Esophagus muscularis mucosa (tissue), 4 donors: ENCODE data around the gene MRTFB. TPM values are rescaled to one million over a fixed set of nuclear protein-coding genes. Genes with fewer than 3 reads are reported as not detected.

Experiments used
- DNase-seq: peaks from one replicate; pipeline ENCODE4 v3.0.0-alpha.2; 2017; ENCODE audit errors: extremely low spot score
- H3K27ac ChIP-seq, 4 donors: fragments of 200-600 bp; sonication (generic); replicated peaks in 1 of 4; 1 replicate in 3 of 4; 2 replicates in 1 of 4; pipeline ENCODE4 v1.5.1; 2016 to 2019; ENCODE audit warnings: mild to moderate bottlenecking in 1 of 4
- H3K27me3 ChIP-seq, 4 donors: fragments of 200-600 bp; sonication (generic); one replicate each; pipeline versions ENCODE4 v1.5.1 to v1.6.0; 2016 to 2019
- H3K36me3 ChIP-seq, 4 donors: fragments of 200-600 bp; sonication (generic); one replicate each; pipeline ENCODE4 v1.5.1; 2016 to 2019
- H3K4me1 ChIP-seq, 4 donors: fragments of 200-600 bp; sonication (generic); one replicate each; pipeline ENCODE4 v1.5.1; 2016 to 2019
- H3K4me3 ChIP-seq, 4 donors: fragments of 200-600 bp; sonication (generic); 1 replicate in 2 of 4; 2 replicates in 2 of 4; pipeline ENCODE4 v1.5.1; 2016 to 2019; ENCODE audit warnings: mild to moderate bottlenecking in 4 of 4, moderate library complexity in 1 of 4
- H3K9me3 ChIP-seq, 4 donors: fragments of 200-600 bp; sonication (generic); 1 replicate in 3 of 4; 2 replicates in 1 of 4; pipeline ENCODE4 v1.5.1; 2016 to 2019
- CTCF ChIP-seq, 3 experiments: fragments of 200-600 bp in 2 of 3; fragments of 450-650 bp in 1 of 3; sonication (generic) in 2 of 3; IDR thresholded peaks; one replicate each; pipeline ENCODE4 v1.5.1; 2017 to 2019; ENCODE audit warnings: antibody characterized with exemption in 3 of 3, mild to moderate bottlenecking in 2 of 3, moderate library complexity in 1 of 3
- EP300 ChIP-seq: sonication (generic); formaldehyde crosslinking; IDR thresholded peaks from one replicate; pipeline ENCODE4 v1.6.1; 2017; ENCODE audit warnings: antibody characterized with exemption
- POLR2A ChIP-seq: fragments of 450-650 bp; IDR thresholded peaks from one replicate; pipeline ENCODE4 v1.6.1; 2017; ENCODE audit warnings: antibody characterized with exemption, moderate library complexity, mild to moderate bottlenecking, low read depth
- POLR2AphosphoS5 ChIP-seq, 2 donors: sonication (generic); formaldehyde crosslinking; IDR thresholded peaks; one replicate each; pipeline ENCODE4 v1.6.1; 2017; ENCODE audit warnings: antibody characterized with exemption in 2 of 2
- WGBS: methylation state at CpG from one replicate; pipeline ENCODE4 v1.1.5; 2018; 5-methylcytosine and 5-hydroxymethylcytosine counted together
- intact Hi-C: fragments of 100-400 bp; cut with DNase I; formaldehyde crosslinking; loops from one replicate; pipeline ENCODE4 v1.15.1; 2023
- total RNA-seq, 4 donors: library from RNA; depleted of rRNA; stranded (reverse); fragments of >200 nt; gene quantifications; one replicate each; pipeline versions ENCODE4 v1.1.0 to v1.2.1, GENCODE V29; 2016

MRTFB gene
- total RNA-seq, 4 donors from 2014 or later, result 36.3 to 63.6 (median 48.2) TPM

GRCh38 chr16:14303639-14304394, 232.7 kb downstream of the MRTFB start:
- no peak for DNase-seq
- Histone ChIP-seq H3K27ac (peak overlapping the region; percentile 90 to 94 (median 92)), H3K4me1 (peaks cover 43 to 72% (median 65%) of the 10 kb centered on the region in 4 donors), H3K9me3 (no peaks in the 10 kb centered on the region), H3K4me3 (peak overlapping the region; percentile 99), H3K36me3 (no peaks in the 10 kb centered on the region), H3K27me3 (no peaks in the 10 kb centered on the region)
- WGBS, result 32% methylated on average over 22 of the region's 31 CpGs
- TF ChIP-seq CTCF (IDR thresholded peaks at IDR 0.05), result no peak
- TF ChIP-seq EP300, result no peak
- no peak for TF ChIP-seq POLR2AphosphoS5 (IDR thresholded peaks at IDR 0.05)
- TF ChIP-seq POLR2A, result no peak
- intact Hi-C loops, result loop anchor here (5.0 kb wide), 1 partner anchor 58 kb away; no protein-coding TSS in a partner anchor

GRCh38 chr16:14304891-14305460, 233.9 kb downstream of the MRTFB start:
- Histone ChIP-seq H3K27me3 (no peaks in the 10 kb centered on the region), H3K27ac (peak overlapping the region; percentile 44 to 94 (median 92)), H3K36me3 (no peaks in the 10 kb centered on the region), H3K4me1 (peaks cover 55 to 83% (median 77%) of the 10 kb centered on the region in 4 donors), H3K4me3 (peak overlapping the region; percentile 27 to 99 (median 99)), H3K9me3 (no peaks in the 10 kb centered on the region)
- WGBS, result 64% methylated on average over 12 of the region's 12 CpGs
- TF ChIP-seq POLR2A (no peak), CTCF (IDR thresholded peaks at IDR 0.05) (no peak), EP300 (no peak), POLR2AphosphoS5 (IDR thresholded peaks at IDR 0.05) (no peak)
- DNase-seq, result no peak
- intact Hi-C loops, result loop anchor here (5.0 kb wide), 1 partner anchor 57 kb away; no protein-coding TSS in a partner anchor

GRCh38 chr16:14306485-14307058, 235.5 kb downstream of the MRTFB start:
- intact Hi-C loops, result no loop called here
- 72% methylated on average over 11 of the region's 11 CpGs for WGBS

GRCh38 chr16:14307059-14307526, 236.0 kb downstream of the MRTFB start:
- no peak for DNase-seq
- Histone ChIP-seq H3K27ac (peak overlapping the region; percentile 76 to 94 (median 92)), H3K36me3 (no peaks in the 10 kb centered on the region), H3K4me1 (peaks cover 60 to 86% (median 78%) of the 10 kb centered on the region in 4 donors), H3K4me3 (peak overlapping the region in 3 of 4 donors; percentile 4 to 21 (median 13)), H3K27me3 (no peaks in the 10 kb centered on the region), H3K9me3 (no peaks in the 10 kb centered on the region)
- WGBS, result 46% methylated on average over 10 of the region's 10 CpGs
- TF ChIP-seq CTCF (IDR thresholded peaks at IDR 0.05) (no peak), EP300 (no peak), POLR2A (no peak), POLR2AphosphoS5 (IDR thresholded peaks at IDR 0.05) (no peak)
- intact Hi-C loops, result no loop called here

More at GRCh38 chr16:14306485-14307058, 235.5 kb downstream of the MRTFB start:
- no peak for DNase-seq
- no peak for TF ChIP-seq CTCF (IDR thresholded peaks at IDR 0.05)
- no peak for TF ChIP-seq POLR2A
- TF ChIP-seq EP300, result no peak
- no peaks in the 10 kb centered on the region for H3K27me3 ChIP-seq
- H3K9me3 ChIP-seq, result no peaks in the 10 kb centered on the region
- H3K27ac ChIP-seq, result peak overlapping the region; percentile 76 to 94 (median 92)
- peak overlapping the region in 3 of 4 donors; percentile 4 to 21 (median 13) for H3K4me3 ChIP-seq
- peaks cover 60 to 87% (median 80%) of the 10 kb centered on the region in 4 donors for H3K4me1 ChIP-seq
- no peaks in the 10 kb centered on the region for H3K36me3 ChIP-seq
